ENCODE measurements around the gene BTRC. TPM values are rescaled to one million over a fixed set of nuclear protein-coding genes. Genes with fewer than 3 reads are reported as not detected.
A peak's percentile ranks its signal among the peaks of the same experiment; 100 is the strongest.

Gene BTRC
- total RNA-seq, 2 donors from 2014 or later: 8.8 to 9.9 TPM

- Histone ChIP-seq H3K36me3 (replicated peaks in 1 of 2; ENCODE audit: insufficient read depth in 1 of 2, low read depth in 2 of 2) (no peaks in the 10 kb centered on the region), H3K9me3 (no peaks in the 10 kb centered on the region), H3K27me3 (peaks cover 0 to 21% of the 10 kb centered on the region in 2 donors), H3K27ac (no peak overlapping the region), H3K4me3 (no peak overlapping the region), H3K4me1 (peaks cover 26% of the 10 kb centered on the region)
- intact Hi-C loops (cut with DNase I): loop anchor here (5.0 to 10.0 kb wide), 2 partner anchors 292 to 349 kb away; no protein-coding TSS in a partner anchor
- TF ChIP-seq CTCF (IDR thresholded peaks at IDR 0.05) (no peak), POLR2A (IDR thresholded peaks at IDR 0.05) (no peak)
- 10 to 51% methylated on average over 7 to 59 of the region's 59 CpGs for WGBS, 2 donors
- DNase-seq (peak in 2 of 4 donors; percentile 13 to 14), ATAC-seq (no peak)
Observed at GRCh38 chr10:101566333-101567164, 212.6 kb downstream of the BTRC start.

- Histone ChIP-seq H3K4me1 (peaks cover 26% of the 10 kb centered on the region), H3K9me3 (no peaks in the 10 kb centered on the region), H3K27ac (no peak overlapping the region), H3K27me3 (peaks cover 0 to 21% of the 10 kb centered on the region in 2 donors), H3K36me3 (replicated peaks in 1 of 2; ENCODE audit: insufficient read depth in 1 of 2, low read depth in 2 of 2) (no peaks in the 10 kb centered on the region), H3K4me3 (no peak overlapping the region)
- peak in 1 of 4 donors; percentile 9 for DNase-seq
- TF ChIP-seq POLR2A (IDR thresholded peaks at IDR 0.05) (no peak), CTCF (IDR thresholded peaks at IDR 0.05) (no peak)
- WGBS, 2 donors: 71 to 73% methylated on average over 7 of the region's 7 CpGs
- no peak for ATAC-seq
- intact Hi-C loops (cut with DNase I): loop anchor here (5.0 to 10.0 kb wide), 2 partner anchors 293 to 350 kb away; no protein-coding TSS in a partner anchor
Observed at GRCh38 chr10:101567165-101568006, 213.4 kb downstream of the BTRC start.

GRCh38 chr10:101568054-101568745 lies 214.2 kb downstream of the BTRC start:
- DNase-seq (peak in 1 of 4 donors; percentile 4), ATAC-seq (no peak)
- Histone ChIP-seq H3K4me1 (peaks cover 26% of the 10 kb centered on the region), H3K9me3 (peaks cover 0 to 7% (median 0%) of the 10 kb centered on the region in 3 donors), H3K36me3 (replicated peaks in 1 of 2; ENCODE audit: insufficient read depth in 1 of 2, low read depth in 2 of 2) (no peaks in the 10 kb centered on the region), H3K27ac (no peak overlapping the region), H3K4me3 (no peak overlapping the region), H3K27me3 (peaks cover 0 to 21% of the 10 kb centered on the region in 2 donors)
- intact Hi-C loops (cut with DNase I): loop anchor here (5.0 to 10.0 kb wide), 2 partner anchors 293 to 351 kb away; no protein-coding TSS in a partner anchor
- WGBS, 2 donors: 82 to 87% methylated on average over 17 of the region's 17 CpGs
- TF ChIP-seq CTCF (IDR thresholded peaks at IDR 0.05): no peak
- TF ChIP-seq POLR2A (IDR thresholded peaks at IDR 0.05): no peak

GRCh38 chr10:101569323-101569621 lies 215.3 kb downstream of the BTRC start:
- no peak overlapping the region for H3K27ac ChIP-seq
- H3K4me3 ChIP-seq: no peak overlapping the region
- H3K4me1 ChIP-seq: peaks cover 26% of the 10 kb centered on the region
- TF ChIP-seq POLR2A (IDR thresholded peaks at IDR 0.05) (no peak), CTCF (IDR thresholded peaks at IDR 0.05) (no peak)
- intact Hi-C loops (cut with DNase I): loop anchor here (5.0 to 10.0 kb wide), 2 partner anchors 294 to 352 kb away; no protein-coding TSS in a partner anchor
- no peak for DNase-seq
- H3K9me3 ChIP-seq: peaks cover 0 to 9% (median 0%) of the 10 kb centered on the region in 3 donors
- H3K36me3 ChIP-seq (replicated peaks in 1 of 2; ENCODE audit: insufficient read depth in 1 of 2, low read depth in 2 of 2): no peaks in the 10 kb centered on the region
- no peak for ATAC-seq
- WGBS, 2 donors: 9 to 12% methylated on average over 9 to 11 of the region's 11 CpGs
- peaks cover 0 to 21% of the 10 kb centered on the region in 2 donors for H3K27me3 ChIP-seq

Data from body of pancreas (tissue), 4 donors.